PFSK-1 (cell line): ENCODE measurements around the gene TBCE.

ENCODE experiments used
- FOXP2 ChIP-seq: optimal IDR thresholded peaks from 2 replicates; pipeline ENCODE3; 2011; ENCODE audit warnings: borderline replicate concordance, control low read depth, inconsistent platforms; ENCODE audit not compliant: insufficient read depth; ENCODE audit errors: extremely low read length, extremely low read depth
- POLR2AphosphoS5 ChIP-seq: IDR thresholded peaks from 2 replicates; pipeline ENCODE4 v1.6.1; 2012; ENCODE audit warnings: low read depth, mild to moderate bottlenecking, control low read depth, low read length, moderate library complexity
- REST ChIP-seq, 2 experiments: IDR thresholded peaks; 2 replicates each; pipeline versions ENCODE4 v1.6.1 to v1.8.0; 2011 to 2012; ENCODE audit warnings: low read depth in 2 of 2, low read length in 2 of 2, control low read depth in 1 of 2, inconsistent platforms in 1 of 2, mild to moderate bottlenecking in 1 of 2, moderate library complexity in 1 of 2; ENCODE audit not compliant: insufficient read depth in 1 of 2
- SIN3A ChIP-seq: IDR thresholded peaks from 2 replicates; pipeline ENCODE4 v1.6.1; 2012; ENCODE audit warnings: mild to moderate bottlenecking, low read length, moderate library complexity, borderline replicate concordance; ENCODE audit not compliant: insufficient read depth
- TAF1 ChIP-seq: IDR thresholded peaks from 2 replicates; pipeline ENCODE4 v1.6.1; 2012; ENCODE audit warnings: low read length, control low read depth, borderline replicate concordance; ENCODE audit not compliant: insufficient read depth

The TBCE gene

GRCh38 chr1:235357485-235358373 lies 9.5 kb upstream of the TBCE start:
- TF ChIP-seq SIN3A: no peak

- TF ChIP-seq FOXP2 (no peak), TAF1 (no peak), REST (IDR thresholded peaks at IDR 0.05; ENCODE audit: insufficient read depth in 1 of 2, low read depth in 2 of 2, low read length in 2 of 2) (no peak), POLR2AphosphoS5 (no peak), SIN3A (no peak)
These were observed 8.3 kb upstream of the TBCE start for GRCh38 chr1:235358899-235359298.

GRCh38 chr1:235366286-235366685 lies 941 bp upstream of the TBCE start:
- no peak for TF ChIP-seq REST (IDR thresholded peaks at IDR 0.05; ENCODE audit: insufficient read depth in 1 of 2, low read depth in 2 of 2, low read length in 2 of 2)
- no peak for TF ChIP-seq POLR2AphosphoS5
- no peak for TF ChIP-seq SIN3A
- TF ChIP-seq TAF1: no peak
- no peak for TF ChIP-seq FOXP2

- TF ChIP-seq FOXP2 (no peak), REST (IDR thresholded peaks at IDR 0.05; ENCODE audit: insufficient read depth in 1 of 2, low read depth in 2 of 2, low read length in 2 of 2) (no peak), POLR2AphosphoS5 (no peak), SIN3A (no peak), TAF1 (no peak)
These were observed 1.2 kb downstream of the TBCE start for GRCh38 chr1:235368428-235368827.

GRCh38 chr1:235369802-235370201 lies 2.6 kb downstream of the TBCE start:
- TF ChIP-seq REST (IDR thresholded peaks at IDR 0.05; ENCODE audit: insufficient read depth in 1 of 2, low read depth in 2 of 2, low read length in 2 of 2) (no peak), SIN3A (no peak), TAF1 (no peak), POLR2AphosphoS5 (no peak), FOXP2 (no peak)
